SK-MEL-5 (cell line): ENCODE data around the gene TMEM240. TPM values are rescaled to one million over a fixed set of nuclear protein-coding genes. Genes with fewer than 3 reads are reported as not detected.
"Not testable (repeated sequence)": the region's sequence is repeated elsewhere in the genome, so short reads cannot be mapped to it uniquely, and the experiment has no call there.

Source experiments
- DNase-seq: peaks from one replicate; pipeline ENCODE4 v3.0.0-alpha.2; 2016; ENCODE audit warnings: low read depth, low spot score
- in situ Hi-C: cut with HindIII; loops from 2 replicates; pipeline ENCODE4 v1.10.0; 2016; ENCODE audit warnings: low sequenced_read_pairs, high pct_unique_total_duplicates, low pct_unique_long_range_greater_than_20kb
- total RNA-seq: library from RNA; depleted of rRNA; stranded (reverse); fragments of >200 nt; shearing (Covaris generic); gene quantifications from 2 replicates; pipeline ENCODE4 v1.2.3, GENCODE V29; 2014; rRNA removed

The TMEM240 gene
- total RNA-seq, 1 experiment from 2014 or later, result 0.29 TPM

- DNase-seq, result no peak
- in situ Hi-C loops, result no loop called here
Observed at GRCh38 chr1:1489231-1489630, 51.2 kb downstream of the TMEM240 start.

- in situ Hi-C loops, result no loop called here
- no peak for DNase-seq
Observed at GRCh38 chr1:1487701-1488100, 52.7 kb downstream of the TMEM240 start.

- in situ Hi-C loops, DNase-seq: not testable (repeated sequence)
Observed at GRCh38 chr1:1485755-1486317, 54.6 kb downstream of the TMEM240 start.

GRCh38 chr1:1484976-1485750 is 55.3 kb downstream of the TMEM240 start:
- in situ Hi-C loops, DNase-seq: not testable (repeated sequence)

Other genes with a start within 250 kb of the TMEM240 start
- gene ACAP3, start 232.7 kb downstream of the TMEM240 start, total RNA-seq, result 14.2 and 14.5 TPM in 2 replicates
- gene PUSL1, start 232.0 kb downstream of the TMEM240 start, total RNA-seq, result 9.9 and 15.5 TPM in 2 replicates
- gene INTS11, start 216.0 kb downstream of the TMEM240 start, total RNA-seq, result 60.1 and 63.5 TPM in 2 replicates
- gene CPTP, start 215.8 kb downstream of the TMEM240 start, total RNA-seq, result 19.6 and 22.2 TPM in 2 replicates
- not detected in 2 replicates for gene TAS1R3, start 209.3 kb downstream of the TMEM240 start, total RNA-seq
- 41.4 and 42.8 TPM in 2 replicates for gene DVL1, start 191.2 kb downstream of the TMEM240 start, total RNA-seq
- gene MXRA8, start 182.1 kb downstream of the TMEM240 start, total RNA-seq, result 0.08 TPM in 1 of 2 replicates, not detected in the other
- gene AURKAIP1, start 165.4 kb downstream of the TMEM240 start, total RNA-seq, result 136 and 146 TPM in 2 replicates
- 67.7 and 78.7 TPM in 2 replicates for gene CCNL2, start 141.3 kb downstream of the TMEM240 start, total RNA-seq
- 112 and 124 TPM in 2 replicates for gene MRPL20, start 133.3 kb downstream of the TMEM240 start, total RNA-seq
- gene ANKRD65, start 119.3 kb downstream of the TMEM240 start, total RNA-seq, result not detected in 2 replicates
- 11.7 and 15.3 TPM in 2 replicates for gene VWA1, start 104.9 kb downstream of the TMEM240 start, total RNA-seq
- 0.05 TPM in 1 of 2 replicates, not detected in the other for gene ATAD3C, start 90.9 kb downstream of the TMEM240 start, total RNA-seq
- gene ATAD3B, start 68.9 kb downstream of the TMEM240 start, total RNA-seq, result 31.3 and 36.3 TPM in 2 replicates
- gene ATAD3A, start 28.5 kb downstream of the TMEM240 start, total RNA-seq, result 32.1 and 36.5 TPM in 2 replicates
- gene SSU72, start 34.2 kb upstream of the TMEM240 start, total RNA-seq, result 56.5 TPM in 2 replicates
- gene FNDC10, start 59.5 kb upstream of the TMEM240 start, total RNA-seq, result 6.6 and 7.1 TPM in 2 replicates
- 17.8 and 22.7 TPM in 2 replicates for gene MIB2, start 74.9 kb upstream of the TMEM240 start, total RNA-seq
- not detected in 2 replicates for gene MMP23B, start 91.5 kb upstream of the TMEM240 start, total RNA-seq
- gene CDK11B, start 118.4 kb upstream of the TMEM240 start, total RNA-seq, result 4.4 and 6.6 TPM in 2 replicates
- 7.7 and 9.0 TPM in 2 replicates for gene SLC35E2B, start 152.2 kb upstream of the TMEM240 start, total RNA-seq
- 4.4 and 6.7 TPM in 2 replicates for gene CDK11A, start 183.7 kb upstream of the TMEM240 start, total RNA-seq
- 32.8 and 33.4 TPM in 2 replicates for gene NADK, start 237.8 kb upstream of the TMEM240 start, total RNA-seq